Ishikawa (cell line): ENCODE data around the gene AGAP2.

Experiments used
- EGR1 ChIP-seq: IDR thresholded peaks from 2 replicates; pipeline ENCODE4 v1.6.1; 2012
- REST ChIP-seq: IDR thresholded peaks from 2 replicates; pipeline ENCODE4 v1.6.1; 2012; ENCODE audit warnings: low read depth, mild to moderate bottlenecking
- TAF1 ChIP-seq: IDR thresholded peaks from 2 replicates; pipeline ENCODE4 v1.6.1; 2012; ENCODE audit warnings: low read depth, mild to moderate bottlenecking

- TF ChIP-seq EGR1 (no peak), TAF1 (no peak), REST (no peak)
Observed at GRCh38 chr12:57767305-57767698, 28.8 kb upstream of the AGAP2 start.
